ENCODE results near the gene SLC7A6OS. TPM values are rescaled to one million over a fixed set of nuclear protein-coding genes. Genes with fewer than 3 reads are reported as not detected.

SLC7A6OS gene
- total and polyA plus RNA-seq, 2 experiments from 2014 or later, result 8.8 to 18.9 TPM

- no peak for DNase-seq (ENCODE audit: low spot score)
- Histone ChIP-seq H3K36me3 (replicated peaks; ENCODE audit: insufficient read depth, low read depth) (no peaks in the 10 kb centered on the region), H2AFZ (no peak overlapping the region), H3K4me2 (no peak overlapping the region), H3K9me2 (replicated peaks; ENCODE audit: insufficient read depth) (no peaks in the 10 kb centered on the region), H3K9me3 (ENCODE audit: low read depth) (no peaks in the 10 kb centered on the region), H3K4me3 (no peak overlapping the region), H3K4me1 (ENCODE audit: insufficient read depth) (peaks cover 17% of the 10 kb centered on the region), H3K27me3 (no peaks in the 10 kb centered on the region), H3K79me2 (no peaks in the 10 kb centered on the region), H4K20me1 (ENCODE audit: insufficient read depth, poor library complexity, severe bottlenecking) (no peaks in the 10 kb centered on the region), H3K27ac (no peak overlapping the region)
- 94% methylated on average over 18 of the region's 18 CpGs for WGBS (ENCODE audit: low lambda C conversion rate, missing lambda C conversion rate)
- no peak for TF ChIP-seq CTCF (IDR thresholded peaks at IDR 0.05; ENCODE audit: poor library complexity)
Observed at GRCh38 chr16:68255712-68256111, 55.0 kb downstream of the SLC7A6OS start.

DNA sequence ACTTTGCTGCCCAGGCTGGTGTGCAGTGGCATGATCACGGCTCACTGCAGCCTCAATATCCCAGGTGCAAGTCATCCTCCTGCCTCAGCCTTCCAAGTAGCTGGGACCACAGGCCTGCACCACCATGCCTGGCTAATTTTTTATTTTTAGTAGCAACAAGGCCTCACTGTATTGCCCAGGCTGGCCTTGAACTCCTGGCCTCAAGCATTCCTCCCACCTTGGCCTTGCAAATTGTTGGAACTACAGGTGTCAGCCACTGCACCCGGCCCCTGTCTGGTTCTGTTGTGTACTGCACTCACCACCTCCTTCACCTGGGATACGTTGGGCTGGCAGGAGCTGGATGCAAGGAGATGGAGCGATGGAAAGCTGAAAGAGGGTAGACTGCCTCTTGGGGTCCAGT, 57.0 kb downstream of the SLC7A6OS start:
- H3K4me2 ChIP-seq, result no peak overlapping the region
- no peaks in the 10 kb centered on the region for H4K20me1 ChIP-seq (ENCODE audit: insufficient read depth, poor library complexity, severe bottlenecking)
- peaks cover 17% of the 10 kb centered on the region for H3K4me1 ChIP-seq (ENCODE audit: insufficient read depth)
- H2AFZ ChIP-seq, result no peak overlapping the region
- no peaks in the 10 kb centered on the region for H3K9me3 ChIP-seq (ENCODE audit: low read depth)
- no peak overlapping the region for H3K27ac ChIP-seq
- no peaks in the 10 kb centered on the region for H3K79me2 ChIP-seq
- no peak for DNase-seq (ENCODE audit: low spot score)
- 96% methylated on average over 4 of the region's 4 CpGs for WGBS (ENCODE audit: low lambda C conversion rate, missing lambda C conversion rate)
- H3K27me3 ChIP-seq, result no peaks in the 10 kb centered on the region
- no peaks in the 10 kb centered on the region for H3K36me3 ChIP-seq (replicated peaks; ENCODE audit: insufficient read depth, low read depth)
- no peaks in the 10 kb centered on the region for H3K9me2 ChIP-seq (replicated peaks; ENCODE audit: insufficient read depth)
- no peak overlapping the region for H3K4me3 ChIP-seq
- TF ChIP-seq EZH2phosphoT487 (IDR thresholded peaks at IDR 0.05; ENCODE audit: low read depth, severe bottlenecking, unreplicated experiment), result no peak
- TF ChIP-seq EZH2 (IDR thresholded peaks at IDR 0.05; ENCODE audit: borderline replicate concordance), result no peak
- no peak for TF ChIP-seq CTCF (IDR thresholded peaks at IDR 0.05; ENCODE audit: poor library complexity)

GRCh38 chr16:68252383-68252782, 58.4 kb downstream of the SLC7A6OS start:
- no peak for TF ChIP-seq CTCF (IDR thresholded peaks at IDR 0.05; ENCODE audit: poor library complexity)
- no peak for TF ChIP-seq EZH2 (IDR thresholded peaks at IDR 0.05; ENCODE audit: borderline replicate concordance)
- TF ChIP-seq EZH2phosphoT487 (IDR thresholded peaks at IDR 0.05; ENCODE audit: low read depth, severe bottlenecking, unreplicated experiment), result no peak

DNA sequence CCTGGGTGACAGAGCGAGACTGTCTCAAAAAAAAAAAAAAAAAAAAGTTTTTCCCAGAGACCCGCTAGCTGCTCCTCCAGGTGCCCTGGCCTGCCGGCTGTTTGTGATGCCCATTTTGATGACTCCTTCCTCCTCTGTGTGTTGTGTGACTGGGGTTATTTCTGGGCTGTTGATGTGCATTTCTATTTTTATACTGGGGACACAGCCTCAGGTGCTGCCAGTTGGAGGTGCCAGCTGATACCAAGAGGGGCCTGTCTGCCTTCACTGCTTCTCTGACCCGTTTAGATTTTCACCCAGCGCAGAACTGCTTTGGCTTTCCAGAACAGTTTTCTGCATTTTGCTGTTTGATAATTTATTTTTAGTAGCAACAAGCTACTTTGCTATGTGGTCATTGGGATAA, 58.9 kb downstream of the SLC7A6OS start:
- DNase-seq (ENCODE audit: low spot score), result no peak
- no peak for TF ChIP-seq EZH2phosphoT487 (IDR thresholded peaks at IDR 0.05; ENCODE audit: low read depth, severe bottlenecking, unreplicated experiment)
- TF ChIP-seq EZH2 (IDR thresholded peaks at IDR 0.05; ENCODE audit: borderline replicate concordance), result no peak
- TF ChIP-seq CTCF (IDR thresholded peaks at IDR 0.05; ENCODE audit: poor library complexity), result no peak
- Histone ChIP-seq H3K27ac (no peak overlapping the region), H2AFZ (no peak overlapping the region), H4K20me1 (ENCODE audit: insufficient read depth, poor library complexity, severe bottlenecking) (no peaks in the 10 kb centered on the region), H3K27me3 (no peaks in the 10 kb centered on the region), H3K4me1 (ENCODE audit: insufficient read depth) (peaks cover under 1% of the 10 kb centered on the region), H3K9me2 (replicated peaks; ENCODE audit: insufficient read depth) (no peaks in the 10 kb centered on the region), H3K36me3 (replicated peaks; ENCODE audit: insufficient read depth, low read depth) (no peaks in the 10 kb centered on the region), H3K4me2 (no peak overlapping the region), H3K79me2 (no peaks in the 10 kb centered on the region), H3K4me3 (no peak overlapping the region), H3K9me3 (ENCODE audit: low read depth) (no peaks in the 10 kb centered on the region)
- WGBS (ENCODE audit: low lambda C conversion rate, missing lambda C conversion rate), result 90% methylated on average over 5 of the region's 5 CpGs

More at GRCh38 chr16:68252383-68252782, 58.4 kb downstream of the SLC7A6OS start:
- Histone ChIP-seq H3K9me2 (replicated peaks; ENCODE audit: insufficient read depth) (no peaks in the 10 kb centered on the region), H3K9me3 (ENCODE audit: low read depth) (no peaks in the 10 kb centered on the region), H2AFZ (no peak overlapping the region), H4K20me1 (ENCODE audit: insufficient read depth, poor library complexity, severe bottlenecking) (no peaks in the 10 kb centered on the region), H3K4me1 (ENCODE audit: insufficient read depth) (peaks cover 6% of the 10 kb centered on the region), H3K4me3 (no peak overlapping the region), H3K27me3 (no peaks in the 10 kb centered on the region), H3K4me2 (no peak overlapping the region), H3K27ac (no peak overlapping the region), H3K79me2 (no peaks in the 10 kb centered on the region), H3K36me3 (replicated peaks; ENCODE audit: insufficient read depth, low read depth) (no peaks in the 10 kb centered on the region)
- WGBS (ENCODE audit: low lambda C conversion rate, missing lambda C conversion rate), result 90% methylated on average over 5 of the region's 5 CpGs
- no peak for DNase-seq (ENCODE audit: low spot score)
